COLO668 (cell line): ENCODE results near the gene ELF1.
"Not testable (repeated sequence)": the region's sequence is repeated elsewhere in the genome, so short reads cannot be mapped to it uniquely, and the experiment has no call there.

ENCODE experiments used
- DNase-seq: peaks from one replicate; lab custom pipeline; 2025; ENCODE audit not compliant: unreplicated experiment; lab: John Stamatoyannopoulos, UW

Gene ELF1

GRCh38 chr13:40900568-40900967 lies 118.5 kb downstream of the ELF1 start:
- not testable (repeated sequence) for DNase-seq

GRCh38 chr13:40897053-40897452 lies 122.1 kb downstream of the ELF1 start:
- no peak for DNase-seq

- DNase-seq: no peak
Measured at GRCh38 chr13:40895227-40896184, 123.6 kb downstream of the ELF1 start.

- not testable (repeated sequence) for DNase-seq
Measured at GRCh38 chr13:40893573-40893972, 125.5 kb downstream of the ELF1 start.

- no peak for DNase-seq
Measured at GRCh38 chr13:40886017-40886416, 133.1 kb downstream of the ELF1 start.

GRCh38 chr13:40884175-40884574 lies 134.9 kb downstream of the ELF1 start:
- DNase-seq: not testable (repeated sequence)
